Liver (tissue), 9 donors: Measurements from ENCODE around the gene BMP6. TPM values are rescaled to one million over a fixed set of nuclear protein-coding genes. Genes with fewer than 3 reads are reported as not detected.

ENCODE experiments used
- DNase-seq: peaks from one replicate; pipeline ENCODE4 v3.0.0-alpha.2; 2017; ENCODE audit warnings: low spot score
- H3K27ac ChIP-seq, 2 donors: one replicate each; pipeline ENCODE4 v1.7.0; 2013; ENCODE audit warnings: inconsistent platforms in 2 of 2, low read length in 2 of 2, control low read depth in 1 of 2, low read depth in 1 of 2, mild to moderate bottlenecking in 1 of 2
- H3K27me3 ChIP-seq, 4 donors: one replicate each; pipeline versions ENCODE4 v1.6.1 to v1.7.0; 2013; ENCODE audit warnings: low read length in 3 of 4, inconsistent platforms in 1 of 4, mild to moderate bottlenecking in 1 of 4, moderate library complexity in 1 of 4; ENCODE audit not compliant: control insufficient read depth in 4 of 4, insufficient read depth in 4 of 4
- H3K36me3 ChIP-seq, 4 donors: one replicate each; pipeline versions ENCODE4 v1.6.1 to v1.7.0; 2013; ENCODE audit warnings: low read length in 3 of 4, mild to moderate bottlenecking in 3 of 4, low read depth in 1 of 4, moderate library complexity in 1 of 4; ENCODE audit not compliant: control insufficient read depth in 4 of 4, insufficient read depth in 3 of 4
- H3K4me1 ChIP-seq, 4 donors: one replicate each; pipeline versions ENCODE4 v1.6.1 to v1.7.0; 2013; ENCODE audit warnings: low read length in 3 of 4, mild to moderate bottlenecking in 3 of 4, moderate library complexity in 1 of 4; ENCODE audit not compliant: control insufficient read depth in 4 of 4, insufficient read depth in 4 of 4
- H3K4me3 ChIP-seq, 3 donors: one replicate each; pipeline versions ENCODE4 v1.6.1 to v1.7.0; 2013; ENCODE audit warnings: low read length in 3 of 3, control low read depth in 1 of 3, low read depth in 1 of 3, mild to moderate bottlenecking in 1 of 3
- H3K9ac ChIP-seq, 2 donors: one replicate each; pipeline ENCODE4 v1.7.0; 2013; ENCODE audit warnings: low read length in 2 of 2, mild to moderate bottlenecking in 2 of 2, moderate library complexity in 2 of 2, control low read depth in 1 of 2, low read depth in 1 of 2
- H3K9me3 ChIP-seq, 4 donors: one replicate each; pipeline versions ENCODE4 v1.6.1 to v1.7.0; 2013; ENCODE audit warnings: low read length in 3 of 4; ENCODE audit not compliant: control insufficient read depth in 4 of 4
- ATF3 ChIP-seq: IDR thresholded peaks from 2 replicates; pipeline ENCODE4 v1.6.1; 2016; ENCODE audit warnings: antibody characterized with exemption
- CTCF ChIP-seq: fragments of 150-350 bp; IDR thresholded peaks from 2 replicates; pipeline ENCODE4 v1.5.1; 2017; ENCODE audit warnings: improper control_type of control experiment, low read depth, low read length; ENCODE audit not compliant: missing input control
- EGR1 ChIP-seq, 2 donors: IDR thresholded peaks; 2 replicates each; pipeline ENCODE4 v1.6.1; 2016 to 2018; ENCODE audit warnings: antibody characterized with exemption in 2 of 2, low read depth in 2 of 2
- FOXA1 ChIP-seq: IDR thresholded peaks from 2 replicates; pipeline ENCODE4 v1.6.1; 2016; ENCODE audit warnings: antibody characterized with exemption
- FOXA2 ChIP-seq: IDR thresholded peaks from 2 replicates; pipeline ENCODE4 v1.6.1; 2016; ENCODE audit warnings: antibody characterized with exemption
- GABPA ChIP-seq, 2 donors: IDR thresholded peaks in 1 of 2; conservative IDR thresholded peaks in 1 of 2; 2 replicates each; pipeline ENCODE4 v1.6.1; 2016; ENCODE audit warnings: antibody characterized with exemption in 2 of 2, mild to moderate bottlenecking in 1 of 2, moderate library complexity in 1 of 2
- HNF4A ChIP-seq, 2 donors: conservative IDR thresholded peaks; 2 replicates each; pipeline ENCODE4 v1.6.1; 2016; ENCODE audit warnings: antibody characterized with exemption in 2 of 2, mild to moderate bottlenecking in 2 of 2
- HNF4G ChIP-seq: IDR thresholded peaks from 2 replicates; pipeline ENCODE4 v1.6.1; 2016; ENCODE audit warnings: antibody characterized with exemption
- JUND ChIP-seq, 2 donors: IDR thresholded peaks; 2 replicates each; pipeline ENCODE4 v1.6.1; 2016; ENCODE audit warnings: antibody characterized with exemption in 2 of 2
- MAX ChIP-seq: IDR thresholded peaks from 2 replicates; pipeline ENCODE4 v1.6.1; 2016; ENCODE audit warnings: antibody characterized with exemption
- NR2F2 ChIP-seq: IDR thresholded peaks from 2 replicates; pipeline ENCODE4 v1.6.1; 2016; ENCODE audit warnings: antibody characterized with exemption
- RAD21 ChIP-seq, 2 donors: IDR thresholded peaks; 2 replicates each; pipeline ENCODE4 v1.6.1; 2016; ENCODE audit warnings: antibody characterized with exemption in 2 of 2, mild to moderate bottlenecking in 2 of 2
- REST ChIP-seq: IDR thresholded peaks from 2 replicates; pipeline ENCODE4 v1.6.1; 2016; ENCODE audit warnings: antibody characterized with exemption, mild to moderate bottlenecking
- RXRA ChIP-seq, 2 donors: IDR thresholded peaks; 2 replicates each; pipeline ENCODE4 v1.6.1; 2017 to 2018; ENCODE audit warnings: antibody characterized with exemption in 2 of 2, mild to moderate bottlenecking in 1 of 2
- SP1 ChIP-seq: IDR thresholded peaks from 2 replicates; pipeline ENCODE4 v1.6.1; 2018; ENCODE audit warnings: antibody characterized with exemption, mild to moderate bottlenecking
- TAF1 ChIP-seq: conservative IDR thresholded peaks from 2 replicates; pipeline ENCODE4 v1.6.1; 2016; ENCODE audit warnings: antibody characterized with exemption, mild to moderate bottlenecking
- YY1 ChIP-seq: IDR thresholded peaks from 2 replicates; pipeline ENCODE4 v1.6.1; 2016; ENCODE audit warnings: antibody characterized with exemption, mild to moderate bottlenecking
- ZBTB33 ChIP-seq: IDR thresholded peaks from 2 replicates; pipeline ENCODE4 v1.6.1; 2016; ENCODE audit warnings: antibody characterized with exemption
- WGBS: extraction: QIAGEN DNeasy Blood & Tissue Kit; methylation state at CpG from one replicate; pipeline ENCODE4 v1.1.7; 2013; 5-methylcytosine and 5-hydroxymethylcytosine counted together
- polyA plus RNA-seq, 2 donors: library from polyadenylated mRNA; stranded (reverse) in 1 of 2; unstranded in 1 of 2; fragments of 200-250 nt in 1 of 2; fragments of >200 nt in 1 of 2; fragmentation: Nextera tagmentation in 1 of 2; extraction: Ambion mirVana in 1 of 2; gene quantifications; one replicate each; pipeline versions ENCODE4 v1.2.1 to v1.2.3, GENCODE V29; 2013 to 2015
- total RNA-seq, 2 donors: library from RNA; depleted of rRNA; stranded (reverse); fragments of >200 nt; gene quantifications; one replicate each; pipeline ENCODE4 v1.2.3, GENCODE V29; 2014
- donor health status: healthy.
- donor health status: healthy.
- donor health status: healthy.
- donor health status: healthy.
- donor health status: healthy.

Gene BMP6
- total and polyA plus RNA-seq, 4 donors = 0.57 to 5.9 (median 2.3) TPM

- no peak for TF ChIP-seq ATF3
These were observed 48.7 kb upstream of the BMP6 start (continued) for GRCh38 chr6:7677229-7677628.

GRCh38 chr6:7680393-7681075 is 45.4 kb upstream of the BMP6 start:
- no peak for DNase-seq
- 78% methylated on average over 12 of the region's 12 CpGs for WGBS
- no peaks in the 10 kb centered on the region for H3K4me1 ChIP-seq
- TF ChIP-seq RAD21 (IDR thresholded peaks at IDR 0.05) = no peak
- no peak for TF ChIP-seq HNF4A (conservative IDR thresholded peaks at IDR 0.05)
- TF ChIP-seq FOXA2 = no peak
- no peak overlapping the region for H3K27ac ChIP-seq
- H3K27me3 ChIP-seq = peaks cover 0 to 4% (median 0%) of the 10 kb centered on the region in 4 donors
- no peak overlapping the region for H3K4me3 ChIP-seq
- H3K9ac ChIP-seq = no peak overlapping the region
- H3K36me3 ChIP-seq = no peaks in the 10 kb centered on the region
- H3K9me3 ChIP-seq = no peaks in the 10 kb centered on the region

GRCh38 chr6:7681449-7681848 is 44.5 kb upstream of the BMP6 start:
- no peak for DNase-seq
- Histone ChIP-seq H3K4me1 (no peaks in the 10 kb centered on the region), H3K4me3 (no peak overlapping the region), H3K36me3 (no peaks in the 10 kb centered on the region), H3K9ac (no peak overlapping the region), H3K27ac (no peak overlapping the region), H3K27me3 (peaks cover 0 to 4% (median 0%) of the 10 kb centered on the region in 4 donors), H3K9me3 (no peaks in the 10 kb centered on the region)
- TF ChIP-seq TAF1 (no peak), JUND (IDR thresholded peaks at IDR 0.05) (no peak), ZBTB33 (no peak), YY1 (no peak), MAX (no peak), FOXA1 (no peak), GABPA (IDR thresholded peaks at IDR 0.05 in 1 of 2, conservative IDR thresholded peaks at IDR 0.05 in 1 of 2) (no peak), RAD21 (IDR thresholded peaks at IDR 0.05) (no peak), HNF4A (conservative IDR thresholded peaks at IDR 0.05) (no peak), REST (no peak), RXRA (IDR thresholded peaks at IDR 0.05) (no peak), HNF4G (no peak), ATF3 (no peak), EGR1 (IDR thresholded peaks at IDR 0.05; ENCODE audit: low read depth in 2 of 2) (no peak), CTCF (no peak), SP1 (no peak), NR2F2 (no peak), FOXA2 (no peak)
- WGBS = 76% methylated on average over 4 of the region's 4 CpGs
